RCC 7860 (cell line): Measurements from ENCODE around the gene NUDT4B.
"Not testable (repeated sequence)": the region's sequence is repeated elsewhere in the genome, so short reads cannot be mapped to it uniquely, and the experiment has no call there.

Experiments used
- DNase-seq: peaks from one replicate; pipeline ENCODE4 v3.0.0-alpha.2; 2015; ENCODE audit warnings: low spot score
- FAIRE-seq: peaks from 2 replicates; lab custom pipeline; 2012; peaks lifted over from hg19 to GRCh38; lab: Jason Lieb, UNC

NUDT4B gene

DNA sequence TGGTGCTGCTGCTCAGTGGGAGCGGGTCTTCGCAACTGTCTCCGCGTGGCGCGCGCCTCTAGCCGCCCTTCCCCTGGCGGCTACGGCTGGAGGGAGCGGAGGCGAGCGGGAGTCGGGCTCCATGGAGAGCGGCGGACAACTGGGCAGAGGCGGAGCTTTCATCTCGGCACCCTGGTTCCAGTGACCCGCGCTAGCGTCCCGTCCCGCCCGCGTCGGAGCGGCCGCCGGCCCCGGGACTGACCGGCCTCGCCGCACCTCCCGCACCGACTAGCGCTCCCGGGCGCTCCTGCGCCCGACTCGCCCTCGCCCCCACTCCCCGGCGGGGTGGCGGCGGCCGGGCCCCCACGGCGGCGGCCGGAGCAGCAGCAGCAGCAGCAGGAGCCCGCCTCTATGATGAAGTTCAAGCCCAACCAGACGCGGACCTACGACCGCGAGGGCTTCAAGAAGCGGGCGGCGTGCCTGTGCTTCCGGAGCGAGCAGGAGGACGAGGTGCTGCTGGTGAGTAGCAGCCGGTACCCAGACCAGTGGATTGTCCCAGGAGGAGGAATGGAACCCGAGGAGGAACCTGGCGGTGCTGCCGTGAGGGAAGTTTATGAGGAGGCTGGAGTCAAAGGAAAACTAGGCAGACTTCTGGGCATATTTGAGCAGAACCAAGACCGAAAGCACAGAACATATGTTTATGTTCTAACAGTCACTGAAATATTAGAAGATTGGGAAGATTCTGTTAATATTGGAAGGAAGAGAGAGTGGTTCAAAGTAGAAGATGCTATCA, at the start of gene NUDT4B:
NUDT4B (plus strand) TSS at position 212 of the 772 bp plus-strand sequence; CDS start at position 391, 179 bp downstream.
- FAIRE-seq, DNase-seq: not testable (repeated sequence)

- DNase-seq, FAIRE-seq: not testable (repeated sequence)
These were observed 49.2 kb upstream of the NUDT4B start for GRCh38 chr1:148699357-148699756.

GRCh38 chr1:148702242-148702641, 46.3 kb upstream of the NUDT4B start:
- DNase-seq, FAIRE-seq: not testable (repeated sequence)

- DNase-seq, FAIRE-seq: not testable (repeated sequence)
These were observed 44.5 kb upstream of the NUDT4B start for GRCh38 chr1:148703973-148704591.

GRCh38 chr1:148705316-148705948, 43.1 kb upstream of the NUDT4B start:
- FAIRE-seq, DNase-seq: not testable (repeated sequence)

DNA sequence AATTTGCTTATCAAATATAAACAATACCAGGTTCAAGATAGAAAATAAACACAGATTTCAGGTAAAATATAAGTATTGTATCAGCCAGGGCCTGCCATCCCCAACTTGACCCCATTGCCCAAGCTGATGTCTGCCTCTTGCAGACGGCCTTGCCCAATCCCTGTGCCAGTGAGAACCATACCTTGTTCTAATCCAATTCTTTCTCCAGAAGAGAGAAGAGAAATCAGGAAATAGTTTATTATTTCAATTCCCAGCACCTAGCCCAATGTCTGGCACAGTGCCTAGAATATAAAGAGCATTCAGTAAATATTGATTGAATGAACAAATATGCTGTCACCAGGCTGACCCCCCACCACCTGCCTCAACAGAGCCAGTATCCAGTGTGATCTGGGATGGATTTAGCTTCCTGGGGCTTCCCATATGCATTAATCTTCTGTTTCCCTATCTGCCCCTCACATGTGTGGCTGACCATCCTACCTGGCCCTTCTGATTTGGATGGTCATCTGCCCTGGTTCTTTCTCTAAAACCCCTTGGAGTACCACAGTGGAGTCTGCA, 39.7 kb upstream of the NUDT4B start:
- FAIRE-seq, DNase-seq: not testable (repeated sequence)

DNA sequence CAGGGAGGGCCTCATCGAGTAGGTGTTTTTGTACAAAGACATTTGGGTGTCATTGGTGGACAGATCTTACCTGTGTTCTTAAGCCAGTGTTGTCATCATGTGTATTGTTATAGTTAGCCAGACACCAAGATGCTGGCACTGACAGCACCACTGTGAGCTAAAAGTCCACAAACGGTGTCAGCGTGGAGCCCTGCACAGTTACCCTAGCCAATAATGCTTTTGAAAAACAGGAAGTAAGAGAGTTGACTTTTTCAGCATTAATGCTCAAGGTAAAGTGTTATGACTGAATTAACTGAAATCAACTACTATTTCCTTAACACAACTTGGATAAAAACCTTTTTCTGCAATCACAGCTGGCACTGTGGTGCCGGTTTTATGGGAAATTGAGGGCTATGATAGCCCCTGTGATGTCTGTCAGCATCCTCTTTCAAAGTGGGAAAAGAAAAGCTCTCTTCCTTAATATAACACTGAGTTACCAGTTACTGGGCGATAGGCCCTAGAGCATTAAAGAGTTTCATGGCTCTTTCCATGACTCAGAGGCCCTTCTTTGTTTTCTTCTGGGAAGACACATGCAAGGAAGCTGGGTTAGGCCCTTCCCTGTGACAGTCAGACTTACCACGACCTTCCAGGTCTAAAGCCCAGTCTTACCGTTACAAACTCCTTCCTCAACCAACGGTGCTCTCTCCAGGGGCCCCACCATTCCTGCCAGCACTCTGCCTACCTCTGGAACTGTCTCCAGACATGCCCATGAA, 37.6 kb upstream of the NUDT4B start:
- not testable (repeated sequence) for FAIRE-seq, DNase-seq

DNA sequence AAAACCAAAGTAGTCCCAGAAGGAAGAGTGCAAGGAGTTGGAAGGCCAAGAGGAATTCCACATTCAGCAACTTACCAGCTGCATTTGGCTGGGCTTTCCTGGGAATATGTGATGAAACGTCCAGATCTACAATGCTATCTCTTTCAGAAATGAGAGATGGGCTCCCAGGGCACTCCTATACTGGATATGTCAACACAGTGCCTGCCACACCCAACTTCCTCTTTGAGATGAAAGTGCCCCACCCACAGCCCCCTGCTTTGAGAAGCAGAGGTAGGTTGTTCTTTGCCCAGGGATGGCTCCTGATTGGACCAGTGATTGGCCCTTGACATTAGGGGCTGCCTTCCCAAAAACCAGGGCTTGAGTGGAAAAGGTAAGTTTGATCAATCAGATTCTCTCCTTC, 36.2 kb upstream of the NUDT4B start:
- not testable (repeated sequence) for FAIRE-seq, DNase-seq

- not testable (repeated sequence) for FAIRE-seq, DNase-seq
These were observed 33.1 kb upstream of the NUDT4B start for GRCh38 chr1:148715518-148715917.

DNA sequence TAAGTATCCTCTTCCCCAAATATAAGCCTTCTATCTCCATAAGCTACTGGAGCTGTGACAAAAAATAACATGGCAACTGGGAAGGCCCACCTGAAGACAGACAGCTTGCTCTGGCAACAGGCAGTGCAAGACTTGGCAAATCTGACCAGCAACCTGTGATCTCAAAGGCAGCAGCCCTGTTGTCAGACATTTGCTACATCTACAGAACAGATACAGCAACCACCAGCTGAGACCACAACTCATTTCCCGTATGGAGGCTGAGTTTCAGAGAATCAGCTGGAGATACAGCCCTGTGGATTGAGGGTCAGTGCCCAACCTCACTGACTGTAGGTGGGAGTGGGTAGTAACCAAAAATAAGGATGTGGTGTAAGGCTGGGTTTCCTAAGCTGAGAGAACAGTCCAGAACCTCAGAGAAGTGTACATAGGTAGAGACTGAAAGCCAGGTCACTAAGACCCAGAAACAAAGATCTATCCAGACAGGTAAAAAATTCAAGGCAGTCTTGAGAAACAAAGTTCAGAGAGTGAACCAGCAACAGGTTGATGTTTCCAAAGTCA, 31.5 kb upstream of the NUDT4B start:
- DNase-seq, FAIRE-seq: not testable (repeated sequence)

GRCh38 chr1:148720918-148721317, 27.7 kb upstream of the NUDT4B start:
- not testable (repeated sequence) for FAIRE-seq, DNase-seq

DNA sequence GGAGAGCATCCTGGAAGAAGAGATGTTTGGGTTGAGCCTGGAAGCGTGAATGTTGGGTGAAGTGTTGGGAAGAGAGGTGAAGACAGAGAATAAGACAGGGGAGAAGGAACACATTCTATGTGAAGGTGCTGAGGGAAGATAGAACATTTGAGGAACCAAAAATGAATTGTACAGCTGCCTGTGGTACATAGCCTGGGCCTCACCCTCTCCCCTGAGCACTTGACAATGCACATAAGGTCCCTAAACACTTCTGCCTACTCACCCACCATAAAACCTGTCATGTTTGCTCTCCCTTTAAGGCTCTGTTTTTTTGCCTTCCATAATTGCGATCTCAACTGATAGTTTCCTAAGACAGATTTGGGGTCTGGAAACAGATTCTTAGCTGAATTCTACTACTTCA, 25.8 kb upstream of the NUDT4B start:
- FAIRE-seq, DNase-seq: not testable (repeated sequence)

GRCh38 chr1:148723515-148723914, 25.1 kb upstream of the NUDT4B start:
- FAIRE-seq = peak; percentile 86
- not testable (repeated sequence) for DNase-seq

- DNase-seq = not testable (repeated sequence)
- peak; percentile 90 for FAIRE-seq
These were observed 23.7 kb upstream of the NUDT4B start for GRCh38 chr1:148724872-148725271.

- FAIRE-seq, DNase-seq: not testable (repeated sequence)
These were observed 20.7 kb upstream of the NUDT4B start for GRCh38 chr1:148727862-148728261.

- not testable (repeated sequence) for DNase-seq, FAIRE-seq
These were observed 19.4 kb upstream of the NUDT4B start for GRCh38 chr1:148729128-148729527.

- not testable (repeated sequence) for DNase-seq, FAIRE-seq
These were observed 19.0 kb upstream of the NUDT4B start for GRCh38 chr1:148729541-148729940.

GRCh38 chr1:148732277-148732676, 16.3 kb upstream of the NUDT4B start:
- not testable (repeated sequence) for DNase-seq, FAIRE-seq

GRCh38 chr1:148733585-148734310, 14.8 kb upstream of the NUDT4B start:
- not testable (repeated sequence) for FAIRE-seq

More at GRCh38 chr1:148733585-148734310, 14.8 kb upstream of the NUDT4B start:
- DNase-seq = not testable (repeated sequence)
